HEK293 (cell line): ENCODE data around the gene BRD3.

Source experiments
- GLI4 ChIP-seq: fragments of 450-650 bp; formaldehyde crosslinking; IDR thresholded peaks from 2 replicates; pipeline ENCODE4 v1.5.1; 2016; ENCODE audit warnings: missing biosample characterization, missing genetic modification characterization
- ZBTB20 ChIP-seq: fragments of 450-650 bp; formaldehyde crosslinking; IDR thresholded peaks from 2 replicates; pipeline ENCODE4 v1.5.1; 2016; ENCODE audit warnings: missing biosample characterization, missing genetic modification characterization
- ZNF138 ChIP-seq: fragments of 450-650 bp; formaldehyde crosslinking; IDR thresholded peaks from 2 replicates; pipeline ENCODE4 v1.5.1; 2016; ENCODE audit warnings: missing biosample characterization, missing genetic modification characterization, borderline replicate concordance
- ZNF140 ChIP-seq: fragments of 450-650 bp; formaldehyde crosslinking; IDR thresholded peaks from 2 replicates; pipeline ENCODE4 v1.5.1; 2016; ENCODE audit warnings: missing biosample characterization, missing genetic modification characterization
- ZNF341 ChIP-seq: fragments of 450-650 bp; formaldehyde crosslinking; IDR thresholded peaks from 2 replicates; pipeline ENCODE4; 2016; ENCODE audit warnings: low read depth, missing biosample characterization, missing genetic modification characterization
- ZNF544 ChIP-seq: fragments of 450-650 bp; formaldehyde crosslinking; IDR thresholded peaks from 2 replicates; pipeline ENCODE4 v1.5.0; 2017; ENCODE audit warnings: missing biosample characterization, missing genetic modification characterization
- ZNF660 ChIP-seq: fragments of 450-650 bp; IDR thresholded peaks from 2 replicates; pipeline ENCODE4 v1.5.1; 2018; ENCODE audit warnings: missing biosample characterization, mild to moderate bottlenecking, missing genetic modification characterization
- ZSCAN30 ChIP-seq: fragments of 450-650 bp; IDR thresholded peaks from 2 replicates; pipeline ENCODE4 v1.5.1; 2018; ENCODE audit warnings: missing biosample characterization, mild to moderate bottlenecking, missing genetic modification characterization, moderate library complexity
- TF ChIP-seq, protein P1 (sequence below): fragments of 450-650 bp; formaldehyde crosslinking; IDR thresholded peaks from 2 replicates; pipeline ENCODE4 v1.5.1; 2016; ENCODE audit warnings: missing biosample characterization, missing genetic modification characterization
- TF ChIP-seq, protein P2 (sequence below): fragments of 450-650 bp; formaldehyde crosslinking; IDR thresholded peaks from 2 replicates; pipeline ENCODE4 v1.5.1; 2016; ENCODE audit warnings: missing biosample characterization, missing genetic modification characterization
- TF ChIP-seq, protein P3 (sequence below): fragments of 450-650 bp; formaldehyde crosslinking; conservative IDR thresholded peaks from 2 replicates; pipeline ENCODE4 v1.5.1; 2016; ENCODE audit warnings: low read depth, missing biosample characterization, missing genetic modification characterization
- TF ChIP-seq, protein P4 (sequence below): fragments of 450-650 bp; formaldehyde crosslinking; IDR thresholded peaks from 2 replicates; pipeline ENCODE4 v1.5.1; 2016; ENCODE audit warnings: missing biosample characterization, missing genetic modification characterization, borderline replicate concordance

DNA sequence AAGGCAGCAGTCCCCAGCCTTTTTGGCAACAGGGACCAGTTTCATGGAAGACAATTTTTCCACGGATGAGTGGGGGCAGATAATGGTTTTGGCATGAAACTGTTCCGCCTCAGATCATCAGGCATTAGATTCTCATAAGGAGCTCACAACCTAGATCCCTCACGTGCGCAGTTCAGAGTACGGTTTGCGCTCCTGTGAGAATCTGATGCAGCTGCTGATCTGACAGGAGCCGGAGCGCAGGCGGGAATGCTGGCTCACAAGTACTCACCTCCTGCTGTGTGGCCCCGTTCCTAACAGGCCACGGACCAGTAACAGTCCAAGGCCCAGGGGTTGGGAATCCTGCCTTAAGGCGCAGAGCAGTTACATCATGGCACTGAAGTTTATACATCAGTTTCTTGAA lies 3.3 kb upstream of the BRD3 start:
- TF ChIP-seq, protein P1, sequence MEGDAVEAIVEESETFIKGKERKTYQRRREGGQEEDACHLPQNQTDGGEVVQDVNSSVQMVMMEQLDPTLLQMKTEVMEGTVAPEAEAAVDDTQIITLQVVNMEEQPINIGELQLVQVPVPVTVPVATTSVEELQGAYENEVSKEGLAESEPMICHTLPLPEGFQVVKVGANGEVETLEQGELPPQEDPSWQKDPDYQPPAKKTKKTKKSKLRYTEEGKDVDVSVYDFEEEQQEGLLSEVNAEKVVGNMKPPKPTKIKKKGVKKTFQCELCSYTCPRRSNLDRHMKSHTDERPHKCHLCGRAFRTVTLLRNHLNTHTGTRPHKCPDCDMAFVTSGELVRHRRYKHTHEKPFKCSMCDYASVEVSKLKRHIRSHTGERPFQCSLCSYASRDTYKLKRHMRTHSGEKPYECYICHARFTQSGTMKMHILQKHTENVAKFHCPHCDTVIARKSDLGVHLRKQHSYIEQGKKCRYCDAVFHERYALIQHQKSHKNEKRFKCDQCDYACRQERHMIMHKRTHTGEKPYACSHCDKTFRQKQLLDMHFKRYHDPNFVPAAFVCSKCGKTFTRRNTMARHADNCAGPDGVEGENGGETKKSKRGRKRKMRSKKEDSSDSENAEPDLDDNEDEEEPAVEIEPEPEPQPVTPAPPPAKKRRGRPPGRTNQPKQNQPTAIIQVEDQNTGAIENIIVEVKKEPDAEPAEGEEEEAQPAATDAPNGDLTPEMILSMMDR (tag by site-specific recombination), result no peak
- TF ChIP-seq ZSCAN30 (tag by site-specific recombination) (no peak), ZBTB20 (tag by site-specific recombination) (no peak), ZNF138 (no peak), GLI4 (tag by site-specific recombination) (no peak), ZNF660 (tag by site-specific recombination) (no peak), ZNF544 (tag by site-specific recombination) (no peak), ZNF341 (tag by site-specific recombination) (no peak), ZNF140 (tag by site-specific recombination) (no peak)
- TF ChIP-seq, protein P2, sequence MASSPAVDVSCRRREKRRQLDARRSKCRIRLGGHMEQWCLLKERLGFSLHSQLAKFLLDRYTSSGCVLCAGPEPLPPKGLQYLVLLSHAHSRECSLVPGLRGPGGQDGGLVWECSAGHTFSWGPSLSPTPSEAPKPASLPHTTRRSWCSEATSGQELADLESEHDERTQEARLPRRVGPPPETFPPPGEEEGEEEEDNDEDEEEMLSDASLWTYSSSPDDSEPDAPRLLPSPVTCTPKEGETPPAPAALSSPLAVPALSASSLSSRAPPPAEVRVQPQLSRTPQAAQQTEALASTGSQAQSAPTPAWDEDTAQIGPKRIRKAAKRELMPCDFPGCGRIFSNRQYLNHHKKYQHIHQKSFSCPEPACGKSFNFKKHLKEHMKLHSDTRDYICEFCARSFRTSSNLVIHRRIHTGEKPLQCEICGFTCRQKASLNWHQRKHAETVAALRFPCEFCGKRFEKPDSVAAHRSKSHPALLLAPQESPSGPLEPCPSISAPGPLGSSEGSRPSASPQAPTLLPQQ (tag by site-specific recombination), result no peak
- TF ChIP-seq, protein P3, sequence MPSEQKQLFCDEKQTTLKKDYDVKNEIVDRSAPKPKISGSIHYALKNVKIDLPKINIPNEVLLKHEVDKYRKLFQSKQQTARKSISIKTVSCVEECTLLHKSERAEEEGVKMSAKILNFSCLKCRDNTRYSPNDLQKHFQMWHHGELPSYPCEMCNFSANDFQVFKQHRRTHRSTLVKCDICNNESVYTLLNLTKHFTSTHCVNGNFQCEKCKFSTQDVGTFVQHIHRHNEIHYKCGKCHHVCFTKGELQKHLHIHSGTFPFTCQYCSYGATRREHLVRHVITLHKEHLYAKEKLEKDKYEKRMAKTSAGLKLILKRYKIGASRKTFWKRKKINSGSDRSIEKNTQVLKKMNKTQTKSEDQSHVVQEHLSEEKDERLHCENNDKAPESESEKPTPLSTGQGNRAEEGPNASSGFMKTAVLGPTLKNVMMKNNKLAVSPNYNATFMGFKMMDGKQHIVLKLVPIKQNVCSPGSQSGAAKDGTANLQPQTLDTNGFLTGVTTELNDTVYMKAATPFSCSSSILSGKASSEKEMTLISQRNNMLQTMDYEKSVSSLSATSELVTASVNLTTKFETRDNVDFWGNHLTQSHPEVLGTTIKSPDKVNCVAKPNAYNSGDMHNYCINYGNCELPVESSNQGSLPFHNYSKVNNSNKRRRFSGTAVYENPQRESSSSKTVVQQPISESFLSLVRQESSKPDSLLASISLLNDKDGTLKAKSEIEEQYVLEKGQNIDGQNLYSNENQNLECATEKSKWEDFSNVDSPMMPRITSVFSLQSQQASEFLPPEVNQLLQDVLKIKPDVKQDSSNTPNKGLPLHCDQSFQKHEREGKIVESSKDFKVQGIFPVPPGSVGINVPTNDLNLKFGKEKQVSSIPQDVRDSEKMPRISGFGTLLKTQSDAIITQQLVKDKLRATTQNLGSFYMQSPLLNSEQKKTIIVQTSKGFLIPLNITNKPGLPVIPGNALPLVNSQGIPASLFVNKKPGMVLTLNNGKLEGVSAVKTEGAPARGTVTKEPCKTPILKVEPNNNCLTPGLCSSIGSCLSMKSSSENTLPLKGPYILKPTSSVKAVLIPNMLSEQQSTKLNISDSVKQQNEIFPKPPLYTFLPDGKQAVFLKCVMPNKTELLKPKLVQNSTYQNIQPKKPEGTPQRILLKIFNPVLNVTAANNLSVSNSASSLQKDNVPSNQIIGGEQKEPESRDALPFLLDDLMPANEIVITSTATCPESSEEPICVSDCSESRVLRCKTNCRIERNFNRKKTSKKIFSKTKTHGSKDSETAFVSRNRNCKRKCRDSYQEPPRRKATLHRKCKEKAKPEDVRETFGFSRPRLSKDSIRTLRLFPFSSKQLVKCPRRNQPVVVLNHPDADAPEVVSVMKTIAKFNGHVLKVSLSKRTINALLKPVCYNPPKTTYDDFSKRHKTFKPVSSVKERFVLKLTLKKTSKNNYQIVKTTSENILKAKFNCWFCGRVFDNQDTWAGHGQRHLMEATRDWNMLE (tag by site-specific recombination), result no peak
- TF ChIP-seq, protein P4, sequence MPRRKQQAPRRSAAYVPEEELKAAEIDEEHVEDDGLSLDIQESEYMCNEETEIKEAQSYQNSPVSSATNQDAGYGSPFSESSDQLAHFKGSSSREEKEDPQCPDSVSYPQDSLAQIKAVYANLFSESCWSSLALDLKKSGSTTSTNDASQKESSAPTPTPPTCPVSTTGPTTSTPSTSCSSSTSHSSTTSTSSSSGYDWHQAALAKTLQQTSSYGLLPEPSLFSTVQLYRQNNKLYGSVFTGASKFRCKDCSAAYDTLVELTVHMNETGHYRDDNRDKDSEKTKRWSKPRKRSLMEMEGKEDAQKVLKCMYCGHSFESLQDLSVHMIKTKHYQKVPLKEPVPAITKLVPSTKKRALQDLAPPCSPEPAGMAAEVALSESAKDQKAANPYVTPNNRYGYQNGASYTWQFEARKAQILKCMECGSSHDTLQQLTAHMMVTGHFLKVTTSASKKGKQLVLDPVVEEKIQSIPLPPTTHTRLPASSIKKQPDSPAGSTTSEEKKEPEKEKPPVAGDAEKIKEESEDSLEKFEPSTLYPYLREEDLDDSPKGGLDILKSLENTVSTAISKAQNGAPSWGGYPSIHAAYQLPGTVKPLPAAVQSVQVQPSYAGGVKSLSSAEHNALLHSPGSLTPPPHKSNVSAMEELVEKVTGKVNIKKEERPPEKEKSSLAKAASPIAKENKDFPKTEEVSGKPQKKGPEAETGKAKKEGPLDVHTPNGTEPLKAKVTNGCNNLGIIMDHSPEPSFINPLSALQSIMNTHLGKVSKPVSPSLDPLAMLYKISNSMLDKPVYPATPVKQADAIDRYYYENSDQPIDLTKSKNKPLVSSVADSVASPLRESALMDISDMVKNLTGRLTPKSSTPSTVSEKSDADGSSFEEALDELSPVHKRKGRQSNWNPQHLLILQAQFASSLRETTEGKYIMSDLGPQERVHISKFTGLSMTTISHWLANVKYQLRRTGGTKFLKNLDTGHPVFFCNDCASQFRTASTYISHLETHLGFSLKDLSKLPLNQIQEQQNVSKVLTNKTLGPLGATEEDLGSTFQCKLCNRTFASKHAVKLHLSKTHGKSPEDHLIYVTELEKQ (tag by site-specific recombination), result no peak
